Amygdala (tissue), 56 donors: ENCODE results near the gene SMIM3.

Experiments
- DNase-seq, 56 donors: peaks; one replicate each; lab custom pipeline; 2025; lab: John Stamatoyannopoulos, UW

SMIM3 gene

GRCh38 chr5:150764530-150764929 lies 14.0 kb upstream of the SMIM3 start:
- DNase-seq = no peak

- no peak for DNase-seq
Observed at GRCh38 chr5:150765011-150765798, 13.4 kb upstream of the SMIM3 start.

GRCh38 chr5:150765799-150766169 lies 12.8 kb upstream of the SMIM3 start:
- DNase-seq = no peak

DNA sequence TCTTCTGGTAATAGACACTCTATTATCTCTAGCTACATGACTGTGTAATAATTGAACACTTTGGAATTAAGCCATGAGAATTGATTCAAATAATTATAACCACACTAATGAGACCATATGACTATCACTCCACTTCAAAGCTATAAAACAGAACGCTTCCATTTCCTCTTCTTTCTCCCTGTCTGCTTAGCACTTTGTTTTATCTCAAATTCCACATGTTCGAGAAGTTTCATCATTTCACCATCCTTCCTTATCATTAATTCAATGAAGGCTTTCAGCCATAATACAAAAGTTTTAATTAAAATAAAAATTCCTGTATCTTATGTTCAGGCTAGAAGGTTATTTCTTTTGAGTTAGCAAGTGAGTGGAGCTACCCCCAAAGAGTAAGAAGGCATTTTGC lies 12.3 kb upstream of the SMIM3 start:
- DNase-seq = no peak

- DNase-seq = no peak
Observed at GRCh38 chr5:150771034-150771795, 7.3 kb upstream of the SMIM3 start.

DNA sequence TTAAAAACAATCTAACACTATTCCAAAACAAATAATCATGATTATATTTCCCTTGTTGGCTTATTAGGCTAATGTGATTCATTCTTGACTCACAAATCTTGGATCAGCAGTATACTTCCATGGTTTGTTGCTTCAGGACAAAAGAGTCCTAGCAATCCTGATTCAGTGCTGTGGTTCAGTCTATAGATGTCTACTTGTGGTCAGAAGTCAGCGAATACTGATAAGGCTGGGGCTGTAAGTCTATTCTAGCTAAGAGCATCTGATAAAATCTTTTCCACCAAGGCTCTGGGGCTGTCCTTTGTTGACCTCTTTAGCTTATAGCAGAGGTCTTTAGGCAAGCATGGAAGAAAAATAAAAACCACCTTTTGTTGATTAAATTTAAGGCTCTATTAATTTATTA lies 4.4 kb upstream of the SMIM3 start:
- no peak for DNase-seq

- DNase-seq = no peak
Observed at GRCh38 chr5:150777685-150778084, 872 bp upstream of the SMIM3 start.

DNA sequence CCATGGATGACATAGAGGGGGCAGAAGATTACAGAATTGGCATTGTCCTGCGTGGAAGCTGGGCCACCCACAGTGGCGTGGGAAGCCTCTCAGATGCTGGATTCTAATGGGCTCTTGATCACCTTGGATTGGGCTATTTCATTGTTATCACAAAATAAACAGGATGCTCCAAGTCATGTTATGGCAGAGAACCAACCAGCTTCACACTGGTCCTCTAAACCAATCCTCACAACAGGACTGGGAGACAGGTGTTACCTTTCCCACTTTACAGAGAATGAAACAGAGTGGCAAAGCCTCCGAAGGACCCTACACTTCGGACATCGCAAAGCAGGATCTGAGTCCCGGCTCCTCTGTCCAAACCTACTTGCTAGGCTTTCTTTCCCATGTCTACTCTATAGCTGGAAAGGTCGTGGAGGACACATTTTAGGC lies 455 bp upstream of the SMIM3 start:
- DNase-seq = no peak

DNA sequence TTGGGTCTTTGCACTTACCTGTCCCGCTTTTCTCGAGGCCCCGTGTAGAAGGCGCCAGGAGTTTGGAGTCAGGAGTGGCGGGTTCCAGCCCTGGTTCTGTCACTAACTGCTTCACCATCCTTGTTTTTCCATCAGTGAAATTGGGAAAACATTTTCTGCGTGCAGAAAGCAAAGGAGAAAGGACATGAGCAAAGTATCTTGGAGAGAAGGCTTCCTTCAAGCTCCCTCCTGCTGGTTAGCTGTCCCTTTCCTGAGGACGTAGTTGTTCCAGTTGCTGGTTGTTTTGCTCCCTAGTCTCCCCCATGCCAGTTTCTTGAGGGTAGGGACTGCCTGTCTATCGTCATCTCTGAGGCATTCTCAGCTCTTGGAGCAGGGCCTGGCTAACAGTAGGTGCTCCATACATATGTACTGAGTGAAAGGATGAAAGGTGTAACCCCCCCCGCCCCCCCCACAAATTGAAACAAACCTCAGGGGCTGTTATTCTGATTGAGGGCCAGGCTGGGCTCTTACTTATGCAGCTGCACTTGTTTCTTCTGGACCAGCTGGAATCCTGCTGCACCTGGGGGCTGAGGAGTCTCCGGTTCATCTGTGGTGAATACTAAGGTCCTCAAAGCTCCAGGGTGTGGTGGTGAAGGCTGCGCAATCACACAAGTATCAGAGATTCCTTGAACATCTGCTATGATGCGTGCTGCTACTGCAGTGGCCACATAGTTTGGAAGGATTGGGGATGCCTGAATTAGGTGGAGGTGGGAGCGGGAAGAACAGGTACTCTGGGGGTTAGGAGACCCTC lies 1.0 kb downstream of the SMIM3 start:
- no peak for DNase-seq

DNA sequence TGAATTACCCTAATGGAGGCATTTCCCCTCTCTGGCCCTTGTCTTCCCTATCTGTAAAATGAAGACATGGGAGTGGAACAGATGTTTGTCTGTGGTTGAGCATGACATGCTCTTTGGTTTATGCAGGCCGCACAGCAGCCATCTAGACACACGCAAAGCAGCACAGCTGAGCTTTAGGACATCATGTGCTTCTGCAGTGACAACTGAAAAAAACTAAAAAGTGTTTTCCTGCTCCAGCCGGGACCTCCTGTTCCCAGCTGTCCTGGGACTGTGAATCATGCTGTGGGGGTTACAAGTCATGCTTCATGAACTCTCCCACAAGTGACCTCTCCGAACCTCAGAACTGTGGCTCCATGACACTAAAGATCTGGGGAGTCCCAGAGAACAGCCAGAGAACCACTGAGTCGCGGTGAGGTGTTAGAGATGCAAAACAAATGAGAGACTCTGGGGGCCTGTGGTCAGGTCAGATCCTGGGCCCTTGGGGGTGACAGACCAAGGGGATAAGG lies 1.7 kb downstream of the SMIM3 start:
- no peak for DNase-seq

GRCh38 chr5:150780816-150781221 lies 2.3 kb downstream of the SMIM3 start:
- no peak for DNase-seq

- no peak for DNase-seq
Observed at GRCh38 chr5:150781706-150782614, 3.4 kb downstream of the SMIM3 start.

- no peak for DNase-seq
Observed at GRCh38 chr5:150782850-150783249, 4.3 kb downstream of the SMIM3 start.

- DNase-seq = no peak
Observed at GRCh38 chr5:150783422-150783928, 4.9 kb downstream of the SMIM3 start.

GRCh38 chr5:150785950-150786349 lies 7.4 kb downstream of the SMIM3 start:
- DNase-seq = no peak

DNA sequence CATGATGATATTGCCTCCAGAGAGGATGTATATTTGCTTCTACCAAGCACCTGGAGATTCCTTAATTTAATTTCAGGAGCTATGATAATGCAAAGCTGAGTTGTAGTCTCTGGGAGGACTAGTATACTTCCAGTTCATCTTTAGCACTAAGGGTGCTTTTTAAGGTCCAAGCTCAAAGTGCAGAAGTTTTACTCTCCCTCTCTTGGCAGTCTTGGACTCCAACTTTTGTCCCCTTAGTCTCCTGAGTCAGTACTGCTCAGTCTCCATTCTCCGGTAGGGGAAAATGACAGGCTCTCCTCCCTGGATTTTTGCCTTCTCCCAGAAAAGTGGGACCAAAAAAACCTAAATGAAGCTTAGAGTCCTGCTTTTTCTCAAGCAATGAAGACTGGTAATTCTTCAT lies 8.3 kb downstream of the SMIM3 start:
- DNase-seq = no peak

- no peak for DNase-seq
Observed at GRCh38 chr5:150787656-150788055, 9.1 kb downstream of the SMIM3 start.

- no peak for DNase-seq
Observed at GRCh38 chr5:150788977-150789376, 10.4 kb downstream of the SMIM3 start.

DNA sequence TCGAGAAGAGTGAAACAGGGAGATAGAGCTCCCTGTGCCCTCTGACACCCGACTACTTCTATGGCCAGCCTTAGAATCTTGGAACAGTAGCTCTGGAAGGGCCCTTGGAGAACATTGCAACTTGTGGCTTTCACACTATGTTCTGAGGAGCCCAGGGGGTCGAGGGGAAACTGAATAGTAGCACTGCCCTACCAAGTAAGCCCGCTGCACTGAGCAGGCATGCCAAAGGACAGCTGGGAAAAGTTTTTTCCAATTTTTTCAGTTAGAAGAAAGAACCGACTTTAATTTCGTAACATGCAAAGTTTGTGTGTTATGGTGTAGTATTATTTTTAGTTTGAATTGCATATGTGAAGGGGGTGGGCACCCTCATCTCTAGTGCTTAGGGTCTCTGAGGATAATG lies 10.9 kb downstream of the SMIM3 start:
- DNase-seq = no peak
